CD4-positive, alpha-beta T cell treated with Interleukin-15 for 4 hours (primary cell): ENCODE measurements around the gene GTF2I.
"Not testable (repeated sequence)": the region's sequence is repeated elsewhere in the genome, so short reads cannot be mapped to it uniquely, and the experiment has no call there.

Experiments
- DNase-seq: peaks from one replicate; pipeline ENCODE4 v3.0.0-alpha.2; 2020; ENCODE audit warnings: low spot score

The GTF2I gene

GRCh38 chr7:74717889-74718288 lies 60.4 kb downstream of the GTF2I start:
- no peak for DNase-seq

DNA sequence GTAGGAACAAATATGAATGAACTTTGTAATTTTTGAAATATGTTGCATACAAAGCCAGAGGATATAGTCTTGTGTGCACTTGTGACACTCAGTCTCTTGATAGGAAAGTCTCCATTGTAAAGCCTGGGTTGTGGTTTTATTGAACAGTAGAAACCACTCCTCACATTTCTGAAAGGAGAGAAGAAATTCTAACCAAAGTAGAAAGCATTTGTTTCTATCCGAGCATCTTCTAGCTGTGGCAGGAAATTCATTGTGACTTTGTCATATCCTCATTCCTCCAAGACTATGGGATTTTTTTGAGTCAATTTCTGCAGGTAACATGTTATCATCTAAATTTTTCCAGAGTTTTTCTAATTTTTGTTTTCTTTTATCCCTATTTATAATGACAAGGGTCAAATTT lies 60.8 kb downstream of the GTF2I start:
- no peak for DNase-seq

- DNase-seq: no peak
Measured at GRCh38 chr7:74722153-74722552, 64.6 kb downstream of the GTF2I start.

DNA sequence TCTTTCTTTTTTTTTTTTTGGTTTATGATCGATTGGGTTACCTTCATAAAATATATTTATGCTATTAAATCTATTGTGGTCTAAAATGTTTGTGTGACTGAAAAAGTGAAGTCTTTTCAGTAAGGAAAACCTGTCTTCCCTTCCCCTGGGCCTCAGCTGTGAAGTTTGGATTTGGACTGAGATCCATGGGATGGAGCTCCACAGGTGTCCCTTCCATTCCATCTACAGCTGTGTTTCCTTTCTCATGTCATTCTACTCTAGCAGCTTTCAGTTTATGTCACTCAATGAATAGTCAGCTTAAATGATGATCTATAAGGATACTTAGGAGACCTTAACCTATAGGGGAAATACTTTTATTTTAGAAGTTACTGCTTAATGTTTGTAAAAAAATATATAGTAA lies 68.3 kb downstream of the GTF2I start:
- DNase-seq: no peak

- DNase-seq: no peak
Measured at GRCh38 chr7:74726309-74727101, 69.0 kb downstream of the GTF2I start.

DNA sequence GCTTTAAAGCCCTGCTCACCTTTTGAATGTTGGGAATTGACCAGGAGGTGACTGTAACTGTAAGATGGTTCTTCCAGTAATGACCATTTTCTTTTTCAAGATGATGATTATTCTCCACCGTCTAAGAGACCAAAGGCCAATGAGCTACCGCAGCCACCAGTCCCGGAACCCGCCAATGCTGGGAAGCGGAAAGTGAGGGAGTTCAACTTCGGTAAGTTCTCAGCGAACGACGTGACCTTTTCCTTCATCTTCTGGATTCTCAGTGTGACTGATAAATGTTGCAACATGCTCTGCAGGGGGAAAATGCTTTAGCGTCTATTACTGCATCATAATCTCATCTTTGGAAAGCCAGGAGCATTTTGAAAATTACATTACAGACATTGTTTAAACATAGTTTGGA lies 71.2 kb downstream of the GTF2I start:
- DNase-seq: not testable (repeated sequence)

DNA sequence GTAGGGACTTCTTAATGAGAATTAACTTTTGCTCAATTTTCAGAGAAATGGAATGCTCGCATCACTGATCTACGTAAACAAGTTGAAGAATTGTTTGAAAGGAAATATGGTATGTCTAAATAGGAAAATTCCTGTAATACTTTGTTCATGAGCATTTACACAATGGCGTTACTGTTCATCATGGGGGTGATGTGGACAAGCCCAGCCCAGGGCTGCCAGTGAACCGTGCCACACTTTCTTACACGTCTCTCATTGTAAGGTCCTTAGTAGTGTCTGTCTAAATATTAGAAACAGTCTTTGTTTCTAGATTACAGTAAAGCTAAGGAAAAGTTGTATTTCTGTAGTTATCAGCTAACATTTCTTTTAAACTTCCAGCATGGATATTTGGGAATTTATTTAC lies 72.7 kb downstream of the GTF2I start:
- DNase-seq: not testable (repeated sequence)

GRCh38 chr7:74739974-74740703 lies 82.6 kb downstream of the GTF2I start:
- not testable (repeated sequence) for DNase-seq

DNA sequence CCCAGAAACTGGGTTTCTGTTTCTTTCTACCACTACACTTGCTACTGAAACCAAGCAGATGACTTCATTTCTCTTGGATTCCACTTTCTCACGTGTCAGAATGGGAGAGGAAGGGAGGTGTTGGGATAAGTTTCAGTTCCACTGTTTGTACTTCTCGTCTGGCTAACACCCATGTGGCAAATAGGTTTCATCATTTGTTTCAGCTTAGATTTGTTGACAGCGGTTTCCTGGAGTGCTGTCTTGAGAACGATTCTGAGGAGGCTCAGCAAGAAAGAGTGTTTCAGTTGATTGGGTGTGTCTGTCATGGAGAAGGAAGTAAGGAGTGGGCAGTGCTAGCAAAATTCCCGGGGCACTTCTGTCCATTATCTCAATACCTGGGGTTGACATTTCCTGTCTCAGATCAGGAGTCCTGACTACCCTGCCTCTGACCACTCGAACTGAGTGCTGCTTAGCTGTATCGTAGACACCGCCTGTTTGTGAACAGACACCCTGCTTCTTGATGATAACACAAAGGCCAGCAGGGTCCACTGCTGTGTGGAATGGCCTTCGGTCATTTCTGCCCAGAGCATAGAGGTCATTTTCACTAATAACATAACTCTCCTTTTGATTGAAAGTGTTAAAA lies 86.5 kb downstream of the GTF2I start:
- DNase-seq: not testable (repeated sequence)

DNA sequence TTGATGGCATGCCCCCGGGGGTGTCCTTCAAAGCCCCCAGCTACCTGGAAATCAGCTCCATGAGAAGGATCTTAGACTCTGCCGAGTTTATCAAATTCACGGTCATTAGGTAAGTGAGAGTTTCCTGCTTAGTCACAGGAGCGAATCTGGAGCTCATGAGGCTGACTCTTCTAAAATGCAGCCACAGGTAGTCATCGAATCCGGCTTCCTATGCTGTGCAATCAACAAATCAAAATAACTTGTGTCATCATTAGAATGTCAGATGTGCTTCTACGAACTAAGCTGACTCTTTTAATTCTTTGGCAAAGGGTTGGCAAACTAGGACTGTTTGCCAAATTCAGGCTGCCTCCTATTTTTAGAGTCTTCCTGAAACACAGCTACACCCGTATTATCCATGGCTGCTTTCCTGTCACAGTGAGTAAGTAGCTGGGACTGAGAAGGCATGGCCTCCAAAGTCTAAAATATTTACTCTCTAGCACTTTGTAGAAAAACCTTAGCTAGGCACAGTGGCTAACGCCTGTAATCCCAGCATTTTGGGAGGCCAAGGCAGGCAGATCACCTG lies 96.5 kb downstream of the GTF2I start:
- not testable (repeated sequence) for DNase-seq

- DNase-seq: not testable (repeated sequence)
Measured at GRCh38 chr7:74756673-74757072, 99.2 kb downstream of the GTF2I start.

DNA sequence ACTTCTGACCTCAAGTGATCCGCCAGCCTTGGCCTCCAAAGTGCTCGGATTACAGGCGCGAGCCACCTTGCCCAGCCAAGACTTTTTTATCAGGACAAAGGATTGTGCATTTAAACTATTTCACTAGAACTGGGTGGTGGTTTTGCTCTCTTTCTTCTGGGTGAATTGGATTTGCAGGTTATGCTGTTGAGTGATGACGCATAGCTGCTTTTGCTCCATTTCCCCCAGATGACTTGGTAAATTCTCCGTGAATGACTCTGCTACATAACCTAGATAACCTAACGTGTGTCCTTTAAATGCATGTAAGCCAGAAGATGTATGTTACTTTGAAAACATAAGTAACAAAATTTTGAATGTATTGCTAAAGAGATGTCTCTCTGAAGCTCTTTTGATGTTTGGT lies 100.8 kb downstream of the GTF2I start:
- DNase-seq: not testable (repeated sequence)

- not testable (repeated sequence) for DNase-seq
Measured at GRCh38 chr7:74758982-74759381, 101.5 kb downstream of the GTF2I start.

DNA sequence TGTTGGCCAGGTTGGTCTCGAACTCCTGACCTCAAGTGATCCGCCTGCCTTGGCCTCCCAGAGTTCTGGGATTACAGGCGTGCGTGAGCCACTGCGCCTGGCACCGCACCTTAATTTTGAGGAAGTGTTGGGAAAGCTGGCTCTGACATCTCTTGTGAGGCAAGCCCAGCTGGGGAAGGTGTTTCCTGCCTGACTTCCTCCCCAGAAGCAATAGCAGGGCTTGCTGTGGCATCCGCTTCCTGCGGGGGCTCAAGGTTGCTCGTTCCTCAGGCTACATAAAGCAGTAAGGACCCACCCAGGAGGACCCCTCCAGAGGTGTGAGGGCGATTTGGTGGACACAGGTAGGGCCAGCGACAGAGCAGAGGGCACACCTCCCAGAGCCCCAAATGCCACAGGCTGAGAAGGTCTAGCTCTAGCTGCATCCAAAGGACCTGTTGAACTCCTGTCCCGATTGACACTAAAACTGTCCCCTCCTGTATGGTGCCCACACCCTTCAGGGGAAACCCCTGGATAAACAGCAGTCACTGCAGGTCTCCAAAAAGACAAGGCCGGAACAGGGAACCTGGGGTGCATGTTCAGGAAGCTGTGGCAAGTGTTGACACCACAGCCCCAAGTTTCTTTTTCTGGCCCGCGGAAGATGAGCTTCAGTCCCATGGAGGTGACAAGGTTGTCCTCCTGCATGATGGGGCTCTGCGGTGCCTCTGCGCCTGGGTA lies 107.8 kb downstream of the GTF2I start:
- DNase-seq: not testable (repeated sequence)

- DNase-seq: not testable (repeated sequence)
Measured at GRCh38 chr7:74766509-74766908, 109.0 kb downstream of the GTF2I start.

GRCh38 chr7:74766991-74767390 lies 109.5 kb downstream of the GTF2I start:
- not testable (repeated sequence) for DNase-seq

DNA sequence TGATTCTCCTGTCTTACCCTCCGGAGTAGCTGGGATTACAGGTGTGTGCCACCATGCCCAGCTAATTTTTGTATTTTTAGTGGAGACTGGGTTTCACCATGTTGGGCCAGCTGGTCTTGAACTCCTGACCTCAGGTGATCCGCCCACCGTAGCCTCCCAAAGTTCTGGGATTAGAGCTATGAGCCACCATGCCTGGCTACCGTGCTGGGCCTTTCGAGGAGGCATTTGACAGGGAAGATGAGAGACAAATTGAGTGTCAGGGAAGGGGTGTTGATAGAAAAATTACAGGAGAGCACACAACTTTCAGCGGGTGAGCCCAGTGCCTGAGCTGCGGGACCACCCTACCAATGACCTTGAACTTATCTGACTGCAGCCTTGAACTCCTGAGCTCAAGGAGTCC lies 112.5 kb downstream of the GTF2I start:
- not testable (repeated sequence) for DNase-seq

DNA sequence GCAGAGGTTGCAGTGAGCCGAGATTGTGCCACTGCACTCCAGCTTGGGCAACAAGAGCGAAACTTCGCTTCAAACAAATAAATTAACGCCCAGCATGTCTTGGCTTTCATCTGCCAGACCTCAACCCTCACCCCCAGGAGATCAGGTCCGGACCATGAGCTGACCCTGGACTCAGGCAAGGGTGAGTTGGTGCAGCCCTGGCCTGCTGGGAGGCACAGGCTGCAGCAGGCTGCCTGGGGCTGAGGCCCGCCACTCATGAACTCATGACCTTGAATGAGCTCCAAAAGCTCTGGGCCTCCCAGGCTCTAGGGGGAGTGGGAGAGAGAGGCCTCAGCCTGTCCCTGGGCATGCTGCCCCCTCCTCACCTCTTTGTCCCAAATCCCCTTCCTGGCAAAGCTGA lies 114.6 kb downstream of the GTF2I start:
- DNase-seq: not testable (repeated sequence)

GRCh38 chr7:74773760-74774750 lies 116.5 kb downstream of the GTF2I start, which contains the start of gene NCF1:
Gene NCF1 (plus strand): TSS chr7:74774011. CDS start chr7:74774032, 21 bp downstream.
- not testable (repeated sequence) for DNase-seq

GRCh38 chr7:74775111-74775510 lies 117.6 kb downstream of the GTF2I start:
- DNase-seq: not testable (repeated sequence)
